ENCODE data around the gene HSPA5.

The HSPA5 gene

GRCh38 chr9:125255781-125256391 is 14.7 kb upstream of the HSPA5 start:
- no peak overlapping the region for H3K4me3 ChIP-seq
- H3K27ac ChIP-seq: no peak overlapping the region
- H3K36me3 ChIP-seq (ENCODE audit: insufficient read depth, low read length): no peaks in the 10 kb centered on the region
- no peak overlapping the region for H3K9ac ChIP-seq (ENCODE audit: insufficient read length)
- TF ChIP-seq FOXP2 (optimal IDR thresholded peaks at IDR 0.05; ENCODE audit: control extremely low read depth, extremely low read length, insufficient read depth): no peak
- TF ChIP-seq POLR2AphosphoS5 (IDR thresholded peaks at IDR 0.05; ENCODE audit: borderline replicate concordance, low read depth, low read length): no peak
- no peak for TF ChIP-seq EZH2 (IDR thresholded peaks at IDR 0.05)
- DNase-seq (ENCODE audit: low read depth, low spot score): no peak
- no peaks in the 10 kb centered on the region for H3K9me3 ChIP-seq (ENCODE audit: low read depth, low read length)

GRCh38 chr9:125254231-125254630 is 13.1 kb upstream of the HSPA5 start:
- Histone ChIP-seq H3K9me3 (ENCODE audit: low read depth, low read length) (no peaks in the 10 kb centered on the region), H3K27ac (no peak overlapping the region), H3K9ac (ENCODE audit: insufficient read length) (no peak overlapping the region), H3K36me3 (ENCODE audit: insufficient read depth, low read length) (no peaks in the 10 kb centered on the region), H3K4me3 (no peak overlapping the region)
- TF ChIP-seq FOXP2 (optimal IDR thresholded peaks at IDR 0.05; ENCODE audit: control extremely low read depth, extremely low read length, insufficient read depth) (no peak), EZH2 (IDR thresholded peaks at IDR 0.05) (no peak), POLR2AphosphoS5 (IDR thresholded peaks at IDR 0.05; ENCODE audit: borderline replicate concordance, low read depth, low read length) (no peak)
- DNase-seq (ENCODE audit: low read depth, low spot score): no peak

- DNase-seq (ENCODE audit: low read depth, low spot score): no peak
- H3K36me3 ChIP-seq (ENCODE audit: insufficient read depth, low read length): no peaks in the 10 kb centered on the region
- H3K27ac ChIP-seq: no peak overlapping the region
- no peak overlapping the region for H3K9ac ChIP-seq (ENCODE audit: insufficient read length)
- H3K4me3 ChIP-seq: no peak overlapping the region
- no peaks in the 10 kb centered on the region for H3K9me3 ChIP-seq (ENCODE audit: low read depth, low read length)
- TF ChIP-seq POLR2AphosphoS5 (IDR thresholded peaks at IDR 0.05; ENCODE audit: borderline replicate concordance, low read depth, low read length) (no peak), FOXP2 (optimal IDR thresholded peaks at IDR 0.05; ENCODE audit: control extremely low read depth, extremely low read length, insufficient read depth) (no peak), EZH2 (IDR thresholded peaks at IDR 0.05) (no peak)
These were observed 5.1 kb upstream of the HSPA5 start for GRCh38 chr9:125246261-125246667.

- H3K36me3 ChIP-seq (ENCODE audit: insufficient read depth, low read length): peaks cover 19% of the 10 kb centered on the region
- H3K27ac ChIP-seq: peak overlapping the region; percentile 73; the same call in 1 of the 2 replicates
- H3K9ac ChIP-seq (ENCODE audit: insufficient read length): no peak overlapping the region
- H3K4me3 ChIP-seq: no peak overlapping the region
- TF ChIP-seq EZH2 (IDR thresholded peaks at IDR 0.05) (no peak), FOXP2 (optimal IDR thresholded peaks at IDR 0.05; ENCODE audit: control extremely low read depth, extremely low read length, insufficient read depth) (no peak)
- DNase-seq (ENCODE audit: low read depth, low spot score): no peak
- H3K9me3 ChIP-seq (ENCODE audit: low read depth, low read length): no peaks in the 10 kb centered on the region
These were observed 2.7 kb upstream of the HSPA5 start for GRCh38 chr9:125243792-125244260.

- Histone ChIP-seq H3K9ac (ENCODE audit: insufficient read length) (peak overlapping the region; percentile 93), H3K36me3 (ENCODE audit: insufficient read depth, low read length) (peaks cover 36% of the 10 kb centered on the region), H3K4me3 (peak overlapping the region; percentile 97), H3K27ac (peak overlapping the region; percentile 66; the same call in 1 of the 2 replicates), H3K9me3 (ENCODE audit: low read depth, low read length) (no peaks in the 10 kb centered on the region)
- TF ChIP-seq POLR2AphosphoS5 (IDR thresholded peaks at IDR 0.05; ENCODE audit: borderline replicate concordance, low read depth, low read length): no peak
- TF ChIP-seq FOXP2 (optimal IDR thresholded peaks at IDR 0.05; ENCODE audit: control extremely low read depth, extremely low read length, insufficient read depth): no peak
- TF ChIP-seq EZH2 (IDR thresholded peaks at IDR 0.05): no peak
- DNase-seq (ENCODE audit: low read depth, low spot score): no peak
These were observed 958 bp upstream of the HSPA5 start for GRCh38 chr9:125241863-125242739.

- no peak for DNase-seq (ENCODE audit: low read depth, low spot score)
- H3K4me3 ChIP-seq: peak overlapping the region; percentile 97
- TF ChIP-seq POLR2AphosphoS5 (IDR thresholded peaks at IDR 0.05; ENCODE audit: borderline replicate concordance, low read depth, low read length) (no peak), FOXP2 (optimal IDR thresholded peaks at IDR 0.05; ENCODE audit: control extremely low read depth, extremely low read length, insufficient read depth) (no peak), EZH2 (IDR thresholded peaks at IDR 0.05) (no peak)
- H3K36me3 ChIP-seq (ENCODE audit: insufficient read depth, low read length): peaks cover 51% of the 10 kb centered on the region
- H3K9me3 ChIP-seq (ENCODE audit: low read depth, low read length): no peaks in the 10 kb centered on the region
- H3K9ac ChIP-seq (ENCODE audit: insufficient read length): peak overlapping the region; percentile 97
- H3K27ac ChIP-seq: peak overlapping the region; percentile 80
These were observed 519 bp downstream of the HSPA5 start for GRCh38 chr9:125240649-125240999.

GRCh38 chr9:125239631-125240597 is 1.2 kb downstream of the HSPA5 start:
- DNase-seq (ENCODE audit: low read depth, low spot score): no peak
- Histone ChIP-seq H3K36me3 (ENCODE audit: insufficient read depth, low read length) (peaks cover 58% of the 10 kb centered on the region), H3K4me3 (peak overlapping the region; percentile 97)

More at GRCh38 chr9:125239631-125240597, 1.2 kb downstream of the HSPA5 start:
- no peak for TF ChIP-seq FOXP2 (optimal IDR thresholded peaks at IDR 0.05; ENCODE audit: control extremely low read depth, extremely low read length, insufficient read depth)
- TF ChIP-seq POLR2AphosphoS5 (IDR thresholded peaks at IDR 0.05; ENCODE audit: borderline replicate concordance, low read depth, low read length): no peak
- no peak for TF ChIP-seq EZH2 (IDR thresholded peaks at IDR 0.05)
- Histone ChIP-seq H3K9ac (ENCODE audit: insufficient read length) (peak overlapping the region; percentile 97), H3K9me3 (ENCODE audit: low read depth, low read length) (no peaks in the 10 kb centered on the region), H3K27ac (no peak overlapping the region)

All from SK-N-MC (cell line).